Caco-2 (cell line): Measurements from ENCODE around the gene EPHB2. TPM values are rescaled to one million over a fixed set of nuclear protein-coding genes. Genes with fewer than 3 reads are reported as not detected.
"Not testable (repeated sequence)": the region's sequence is repeated elsewhere in the genome, so short reads cannot be mapped to it uniquely, and the experiment has no call there.

Experiments used
- BruUV-seq: library from RNA; stranded (reverse); fragments of 400-500 nt; replicated peaks from 2 replicates; lab custom pipeline; 2021; lab: Mats Ljungman, UMichigan
- CTCF ChIA-PET: fragments of 300-600 bp; sonication (Branson Sonifier 250); formaldehyde crosslinking; loops from one replicate; lab custom pipeline; 2022; ENCODE audit warnings: antibody characterized with exemption; lab: Charles Lee
- POLR2A ChIA-PET: fragments of 300-600 bp; sonication (Branson Sonifier 250); formaldehyde crosslinking; loops from one replicate; lab custom pipeline; 2022; ENCODE audit warnings: antibody characterized with exemption; lab: Charles Lee
- DNase-seq, 2 experiments: peaks; one replicate each; pipeline versions ENCODE4 v3.0.0 to v3.0.0-alpha.2; 2020 to 2022
- H3K27me3 ChIP-seq: replicated peaks from 2 replicates; pipeline ENCODE4 v1.6.0; 2011; ENCODE audit warnings: low read length; ENCODE audit not compliant: control insufficient read depth, insufficient read depth
- H3K36me3 ChIP-seq: 2 replicates; pipeline ENCODE4 v1.5.1; 2011; ENCODE audit warnings: low read length; ENCODE audit not compliant: control insufficient read depth, insufficient read depth
- H3K4me1 ChIP-seq: fragments of 250-450 bp; sonication (Bioruptor Pico); 2 replicates; pipeline ENCODE4 v1.5.1; 2020; ENCODE audit warnings: mild to moderate bottlenecking
- H3K4me3 ChIP-seq: 2 replicates; pipeline ENCODE4 v1.5.1; 2011; ENCODE audit warnings: low read depth, mild to moderate bottlenecking, control low read depth, low read length
- H3K9me3 ChIP-seq: fragments of 250-450 bp; sonication (Bioruptor Pico); 2 replicates; pipeline ENCODE4 v1.5.1; 2020; ENCODE audit warnings: mild to moderate bottlenecking, moderate library complexity
- H3K27ac Mint-ChIP-seq: one replicate; pipeline ENCODE4 v1.8.0; 2022; ENCODE audit warnings: mixed read lengths; ENCODE audit not compliant: unreplicated experiment
- H3K27me3 Mint-ChIP-seq: one replicate; pipeline ENCODE4 v1.8.0; 2022; ENCODE audit warnings: mixed read lengths; ENCODE audit not compliant: insufficient read depth, unreplicated experiment
- H3K36me3 Mint-ChIP-seq: one replicate; pipeline ENCODE4 v1.8.0; 2022; ENCODE audit warnings: mild to moderate bottlenecking, mixed read lengths; ENCODE audit not compliant: insufficient read depth, unreplicated experiment
- H3K4me1 Mint-ChIP-seq: one replicate; pipeline ENCODE4 v1.8.0; 2022; ENCODE audit warnings: low read depth, mixed read lengths; ENCODE audit not compliant: unreplicated experiment
- H3K4me3 Mint-ChIP-seq: one replicate; pipeline ENCODE4 v1.8.0; 2022; ENCODE audit warnings: mild to moderate bottlenecking, moderate library complexity, mixed read lengths; ENCODE audit not compliant: unreplicated experiment
- H3K9me3 Mint-ChIP-seq: one replicate; pipeline ENCODE4 v1.8.0; 2022; ENCODE audit warnings: mixed read lengths; ENCODE audit not compliant: unreplicated experiment
- CTCF ChIP-seq, 2 experiments: fragments of 200-600 bp in 1 of 2; IDR thresholded peaks; 1 replicate in 1 of 2; 2 replicates in 1 of 2; pipeline versions ENCODE4 v1.5.1 to v1.8.0; 2011 to 2022; ENCODE audit warnings: antibody characterized with exemption in 1 of 2, control low read depth in 1 of 2, inconsistent platforms in 1 of 2, low read depth in 1 of 2, low read length in 1 of 2, mild to moderate bottlenecking in 1 of 2, moderate library complexity in 1 of 2; ENCODE audit not compliant: insufficient read depth in 1 of 2, severe bottlenecking in 1 of 2, unreplicated experiment in 1 of 2
- intact Hi-C: fragments of 100-400 bp; cut with micrococcal nuclease; formaldehyde crosslinking; loops from one replicate; pipeline ENCODE4 v1.10.0; 2022; ENCODE audit not compliant: unreplicated experiment
- total RNA-seq: library from RNA; stranded (reverse); gene quantifications from 2 replicates; pipeline ENCODE4 v1.2.3, GENCODE V29; 2022

Gene EPHB2
- total RNA-seq, 1 experiment from 2014 or later = 30.1 TPM

GRCh38 chr1:22841860-22842281 is 131.2 kb downstream of the EPHB2 start:
- Mint-ChIP-seq H3K27ac (no peak overlapping the region), H3K4me1 (peaks cover 8% of the 10 kb centered on the region), H3K9me3 (no peaks in the 10 kb centered on the region), H3K27me3 (no peaks in the 10 kb centered on the region), H3K4me3 (no peak overlapping the region), H3K36me3 (peaks cover 5% of the 10 kb centered on the region)
- DNase-seq = no peak
- no TSS peak for BruUV-seq
- Histone ChIP-seq H3K36me3 (no peaks in the 10 kb centered on the region), H3K9me3 (no peaks in the 10 kb centered on the region), H3K4me3 (no peak overlapping the region), H3K4me1 (no peaks in the 10 kb centered on the region), H3K27me3 (no peaks in the 10 kb centered on the region)
- no peak for TF ChIP-seq CTCF (IDR thresholded peaks at IDR 0.05; ENCODE audit: insufficient read depth in 1 of 2, low read depth in 1 of 2, low read length in 1 of 2, severe bottlenecking in 1 of 2, unreplicated experiment in 1 of 2)
- CTCF ChIA-PET = no interaction called here
- intact Hi-C loops = loop anchor here (1.0 kb wide), 1 partner anchor 30 kb away; no protein-coding TSS in a partner anchor
- POLR2A ChIA-PET = no interaction called here

- H3K9me3 ChIP-seq, H3K27ac Mint-ChIP-seq, H3K9me3 Mint-ChIP-seq, H3K4me1 Mint-ChIP-seq, POLR2A ChIA-PET, CTCF ChIA-PET, H3K36me3 Mint-ChIP-seq, H3K4me3 Mint-ChIP-seq, H3K4me3 ChIP-seq, BruUV-seq, H3K27me3 Mint-ChIP-seq, intact Hi-C loops, H3K27me3 ChIP-seq, H3K4me1 ChIP-seq, H3K36me3 ChIP-seq, DNase-seq: not testable (repeated sequence)
Observed at GRCh38 chr1:22843441-22844183, 133.0 kb downstream of the EPHB2 start.

- Mint-ChIP-seq H3K27ac (no peak overlapping the region), H3K36me3 (peaks cover 5% of the 10 kb centered on the region), H3K4me1 (peaks cover 8% of the 10 kb centered on the region), H3K9me3 (no peaks in the 10 kb centered on the region), H3K27me3 (no peaks in the 10 kb centered on the region), H3K4me3 (no peak overlapping the region)
- Histone ChIP-seq H3K27me3 (no peaks in the 10 kb centered on the region), H3K4me1 (no peaks in the 10 kb centered on the region), H3K9me3 (no peaks in the 10 kb centered on the region), H3K4me3 (no peak overlapping the region), H3K36me3 (no peaks in the 10 kb centered on the region)
- ChIA-PET CTCF (interaction anchor here (1.1 kb wide), 1 partner anchor 52 kb away, joined by 3 read pairs; no protein-coding TSS in a partner anchor), POLR2A (no interaction called here)
- no peak for DNase-seq
- BruUV-seq = no TSS peak
- intact Hi-C loops = no loop called here
- no peak for TF ChIP-seq CTCF (IDR thresholded peaks at IDR 0.05; ENCODE audit: insufficient read depth in 1 of 2, low read depth in 1 of 2, low read length in 1 of 2, severe bottlenecking in 1 of 2, unreplicated experiment in 1 of 2)
Observed at GRCh38 chr1:22844621-22845020, 134.0 kb downstream of the EPHB2 start.
